Measurements from ENCODE around the gene SHQ1.
"Not testable (repeated sequence)": the region's sequence is repeated elsewhere in the genome, so short reads cannot be mapped to it uniquely, and the experiment has no call there.

The SHQ1 gene

DNA sequence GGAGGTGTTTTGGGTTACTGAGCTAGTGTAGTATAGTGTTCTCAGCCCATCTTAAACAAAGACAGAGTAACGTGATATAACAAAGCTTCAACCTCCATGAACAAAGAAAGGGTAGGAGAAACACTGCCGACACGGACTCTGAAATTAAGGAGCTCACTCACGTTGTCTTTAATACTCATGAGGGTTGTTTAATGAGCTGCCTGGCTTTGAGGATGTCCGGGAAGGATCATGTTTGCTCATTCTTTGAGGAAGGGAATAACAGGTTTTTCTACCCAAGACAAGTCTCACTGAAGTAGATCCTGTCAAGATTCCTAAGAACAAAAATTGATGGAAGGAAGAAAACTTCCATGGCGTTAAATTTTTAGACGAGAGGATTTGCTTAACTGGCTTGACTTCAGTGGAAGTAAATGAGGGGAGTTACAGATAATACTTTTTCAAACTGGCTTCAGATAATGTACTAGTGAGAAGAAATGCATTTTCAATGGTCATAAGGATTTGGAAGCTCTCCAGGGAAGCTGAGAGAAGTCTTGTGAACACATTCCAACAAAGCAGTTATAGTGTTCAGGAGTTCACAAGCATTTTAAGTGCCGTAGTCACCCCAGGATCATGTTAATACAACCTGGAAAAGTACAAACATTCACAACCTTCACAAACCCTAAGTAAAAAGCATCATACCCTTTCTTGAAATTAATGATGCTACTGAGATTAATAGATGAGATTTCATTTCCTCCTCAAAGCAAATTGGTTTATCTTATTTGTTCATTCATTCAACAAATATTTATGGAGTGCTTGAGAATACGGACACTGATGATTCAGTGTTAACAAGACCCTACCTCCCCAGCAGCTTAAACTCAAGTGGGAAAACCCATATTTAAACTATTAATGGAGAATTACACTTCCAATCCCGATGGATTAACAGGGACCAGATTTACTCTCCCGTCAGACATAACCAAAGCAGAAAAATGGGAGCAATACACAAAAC is 101.5 kb downstream of the SHQ1 start:
- DNase-seq, result no peak

DNA sequence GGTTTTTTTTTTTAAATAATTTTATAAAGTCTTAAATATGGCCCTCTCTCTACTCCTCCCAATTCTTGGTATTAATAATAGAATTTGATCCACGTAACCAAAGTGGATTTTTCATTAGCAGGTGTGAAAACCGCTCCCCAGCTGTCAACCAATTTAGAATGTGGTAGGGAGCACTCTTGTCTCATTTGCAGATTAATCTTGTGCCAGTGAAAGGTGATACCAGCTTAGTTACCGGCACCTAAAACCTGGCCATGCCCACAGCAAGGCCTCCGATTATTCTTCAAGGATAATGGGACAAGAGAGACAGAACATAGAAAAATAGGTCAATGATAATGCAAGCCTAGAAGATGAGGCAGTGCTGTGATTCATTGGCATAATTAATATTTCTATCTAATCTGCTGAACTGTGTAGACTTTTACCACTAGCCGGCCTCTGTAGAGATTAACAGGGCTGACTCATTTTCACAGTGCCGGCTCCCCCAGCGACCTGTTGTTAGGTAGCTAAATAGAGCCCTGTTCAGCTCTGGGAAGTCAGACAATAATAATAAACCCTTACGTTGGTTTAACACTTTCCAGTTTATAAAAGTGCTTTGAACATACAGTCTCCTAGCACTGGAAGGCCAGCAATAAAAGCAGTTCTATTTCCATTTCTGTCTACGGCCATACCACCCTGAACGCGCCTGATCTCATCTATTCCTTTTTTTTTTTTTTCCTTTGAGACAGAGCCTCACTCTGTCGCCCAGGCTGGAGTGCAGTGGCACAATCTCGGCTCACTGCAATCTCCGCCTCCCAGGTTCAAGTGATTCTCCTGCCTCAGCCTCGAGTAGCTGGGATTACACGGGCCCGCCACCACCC is 102.9 kb downstream of the SHQ1 start:
- DNase-seq, result no peak

DNA sequence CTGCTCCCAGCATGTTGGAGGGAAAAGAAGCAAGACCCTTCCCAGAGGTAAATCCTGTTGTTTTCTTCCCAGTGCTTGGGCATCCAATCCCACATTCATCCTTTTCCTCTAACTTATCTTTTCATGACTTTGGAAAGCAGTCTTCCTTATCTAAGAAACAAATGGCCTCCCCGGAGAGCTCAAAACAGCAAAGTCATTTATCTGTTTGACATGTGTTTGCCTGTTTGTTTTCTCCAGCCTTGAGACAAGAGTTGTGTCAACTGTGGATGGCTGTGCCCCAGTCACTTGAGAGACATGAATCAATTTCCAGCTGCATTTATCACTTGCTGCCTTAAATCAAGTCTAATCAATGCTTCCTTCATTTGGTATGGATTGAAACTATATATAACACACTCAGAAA is 103.9 kb downstream of the SHQ1 start:
- DNase-seq, result no peak

DNA sequence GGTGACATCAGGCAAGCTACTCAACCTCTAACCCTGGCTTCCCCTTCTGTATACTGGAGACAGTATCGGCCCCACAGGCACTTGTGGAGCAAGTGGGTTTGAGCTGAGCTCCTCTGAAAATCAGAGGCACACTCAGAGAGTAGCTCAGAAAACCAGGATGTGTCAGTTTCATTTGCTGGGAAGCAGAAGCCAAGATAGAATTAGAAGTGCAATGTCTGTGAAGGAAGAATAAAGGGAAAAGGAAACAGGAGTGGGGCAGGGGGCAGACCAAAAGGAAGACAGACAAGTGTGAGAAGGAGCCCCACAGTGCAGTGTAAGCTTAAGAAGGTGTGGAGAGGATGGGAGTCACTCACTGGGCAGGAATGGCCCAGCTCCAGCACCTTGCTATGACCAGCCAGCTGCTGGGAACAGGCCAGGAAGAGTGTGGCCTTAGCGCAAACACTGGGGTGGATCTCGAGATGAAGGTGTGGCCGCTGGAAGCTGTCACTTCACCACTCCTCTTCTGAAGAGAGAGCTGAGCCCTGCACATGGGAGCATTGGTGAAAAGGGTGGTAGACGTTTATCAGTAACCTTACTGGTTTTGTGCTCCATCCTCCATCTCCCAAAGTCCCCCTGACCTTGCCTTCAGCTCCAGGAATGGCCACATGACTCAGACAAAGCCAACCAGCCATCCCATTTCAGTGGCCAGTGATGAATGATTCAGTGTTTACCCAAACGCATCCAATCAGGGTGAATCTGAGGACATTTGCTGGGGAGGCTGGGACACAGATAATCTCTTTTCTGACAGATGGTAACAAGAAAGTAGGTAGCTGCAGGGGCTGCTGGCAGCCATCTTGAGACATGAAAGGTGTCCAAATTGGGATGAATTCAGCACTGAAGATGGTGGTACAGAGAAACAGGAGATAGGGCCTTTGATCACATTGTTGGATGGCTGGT is 108.4 kb downstream of the SHQ1 start:
- no peak for DNase-seq

DNA sequence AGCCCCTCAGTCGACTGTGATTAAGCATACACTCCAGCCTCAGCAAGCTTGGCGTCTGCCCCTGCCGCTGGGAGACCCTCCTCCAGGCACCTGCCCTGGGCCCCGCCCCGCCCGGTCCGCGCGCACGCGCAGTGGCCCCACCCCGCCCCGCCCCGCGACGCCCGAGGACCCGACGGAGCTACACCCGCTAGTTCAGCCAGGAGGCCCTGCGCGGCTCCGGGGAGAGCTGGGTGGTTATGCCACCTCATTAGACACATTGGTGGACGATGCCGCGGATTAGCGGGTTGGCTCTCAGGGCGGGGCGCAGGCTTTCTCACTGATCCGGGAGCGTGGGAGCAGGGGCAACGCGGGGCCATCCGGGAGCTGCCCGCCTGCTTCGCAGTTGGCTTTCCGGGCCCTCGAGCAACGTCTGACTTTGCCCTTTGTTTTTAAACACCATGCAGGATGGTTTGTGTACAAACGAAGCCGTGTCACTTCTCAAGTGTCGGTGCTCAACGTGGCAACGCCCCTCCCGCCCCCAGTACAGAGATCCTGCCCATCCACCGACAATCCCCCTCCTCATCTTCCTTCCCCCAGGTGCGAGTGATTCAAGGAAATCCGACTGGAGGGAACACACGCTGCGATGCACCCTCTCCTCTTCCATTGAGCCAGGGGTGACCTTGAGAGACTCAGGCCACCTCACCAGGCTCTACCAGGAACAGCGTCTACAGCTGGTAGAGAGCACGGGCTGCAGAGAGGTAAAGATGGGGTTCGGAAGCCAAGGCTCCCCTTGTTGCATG is 109.3 kb downstream of the SHQ1 start:
- peak; percentile 89 for DNase-seq

DNA sequence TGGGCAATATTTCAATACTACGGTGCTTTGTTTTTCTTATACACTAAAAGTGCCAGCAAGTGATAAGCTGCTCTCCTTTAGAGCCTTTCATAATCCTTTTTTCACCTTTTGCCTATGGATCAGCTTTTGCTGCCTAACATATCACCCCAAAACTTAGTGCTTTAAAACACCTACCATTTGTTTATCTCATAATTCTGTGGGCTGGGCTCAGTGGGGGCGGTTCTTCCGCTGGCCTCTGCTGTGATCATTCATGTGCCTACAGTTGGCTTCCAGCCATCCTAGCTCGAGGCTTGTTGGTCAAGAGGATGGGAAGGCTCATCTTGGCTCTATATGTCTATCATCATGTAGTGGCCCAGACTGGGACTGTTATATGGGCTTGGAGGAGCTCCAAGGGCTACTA is 113.2 kb downstream of the SHQ1 start:
- not testable (repeated sequence) for DNase-seq

DNA sequence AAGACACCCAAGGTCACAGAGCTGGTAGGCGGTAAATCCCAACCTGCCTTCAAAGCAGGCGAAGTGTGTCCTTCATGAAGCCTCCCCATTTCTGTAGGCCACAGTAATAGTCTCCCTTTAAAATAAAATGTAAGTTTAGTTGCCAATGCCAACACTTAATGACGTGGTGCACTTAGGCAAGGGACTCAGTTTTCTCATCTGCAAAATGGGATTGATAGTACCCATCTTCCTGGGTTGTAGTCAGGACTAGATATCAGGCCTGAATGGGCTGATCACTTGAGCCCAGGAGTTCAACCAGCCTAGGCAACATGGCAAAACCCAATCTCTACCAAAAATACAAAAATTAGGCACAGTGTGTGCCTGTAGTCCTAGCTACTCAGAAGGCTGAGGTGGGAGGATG is 114.6 kb downstream of the SHQ1 start:
- no peak for DNase-seq

DNA sequence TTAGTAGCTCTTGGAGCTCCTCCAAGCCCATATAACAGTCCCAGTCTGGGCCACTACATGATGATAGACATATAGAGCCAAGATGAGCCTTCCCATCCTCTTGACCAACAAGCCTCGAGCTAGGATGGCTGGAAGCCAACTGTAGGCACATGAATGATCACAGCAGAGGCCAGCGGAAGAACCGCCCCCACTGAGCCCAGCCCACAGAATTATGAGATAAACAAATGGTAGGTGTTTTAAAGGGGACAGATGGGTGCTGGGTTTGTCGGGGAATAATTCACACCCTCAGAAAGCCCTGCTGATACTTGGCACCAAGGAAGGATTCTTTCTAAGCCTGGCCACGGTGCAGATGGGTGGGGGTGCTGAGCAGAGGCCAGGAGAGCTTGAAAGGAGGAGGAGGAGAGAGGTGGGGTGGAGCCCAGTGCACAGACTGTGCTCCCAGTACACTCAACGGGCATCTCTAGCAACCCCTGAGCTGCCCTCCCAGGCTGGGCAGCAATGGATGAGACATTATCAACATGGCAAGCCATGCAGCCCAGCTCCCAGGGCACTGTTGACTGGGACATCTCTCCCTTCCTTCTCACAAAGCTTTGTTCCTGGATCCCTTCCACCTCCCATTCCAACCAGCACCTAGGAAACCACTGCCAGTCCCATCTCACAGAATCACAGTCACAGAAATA is 115.4 kb downstream of the SHQ1 start:
- not testable (repeated sequence) for DNase-seq

DNA sequence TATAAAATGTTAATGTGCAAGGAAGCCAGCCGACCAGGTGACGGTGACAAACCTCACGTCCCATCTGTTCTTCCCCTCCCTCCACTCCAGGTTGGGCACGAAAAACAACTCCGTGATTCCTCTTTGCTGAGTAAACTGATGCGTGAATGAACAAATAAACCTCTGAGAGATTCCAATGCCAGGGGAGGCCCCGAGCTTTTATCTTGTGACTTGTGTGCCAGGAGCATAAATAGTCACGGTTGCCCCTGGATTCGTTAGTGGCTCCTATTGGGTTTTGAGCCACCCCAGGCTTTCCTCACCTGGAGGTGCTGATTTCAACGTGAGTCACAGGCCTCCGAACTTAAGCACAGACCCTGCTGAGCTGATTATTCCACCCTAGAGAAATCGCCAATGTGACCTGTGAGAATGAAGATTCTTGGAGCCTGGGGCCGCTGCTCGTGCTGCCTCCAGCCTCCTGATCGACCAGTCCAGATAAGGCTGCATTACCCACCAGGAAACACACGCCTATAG is 119.2 kb downstream of the SHQ1 start:
- peak; percentile 32 for DNase-seq

DNA sequence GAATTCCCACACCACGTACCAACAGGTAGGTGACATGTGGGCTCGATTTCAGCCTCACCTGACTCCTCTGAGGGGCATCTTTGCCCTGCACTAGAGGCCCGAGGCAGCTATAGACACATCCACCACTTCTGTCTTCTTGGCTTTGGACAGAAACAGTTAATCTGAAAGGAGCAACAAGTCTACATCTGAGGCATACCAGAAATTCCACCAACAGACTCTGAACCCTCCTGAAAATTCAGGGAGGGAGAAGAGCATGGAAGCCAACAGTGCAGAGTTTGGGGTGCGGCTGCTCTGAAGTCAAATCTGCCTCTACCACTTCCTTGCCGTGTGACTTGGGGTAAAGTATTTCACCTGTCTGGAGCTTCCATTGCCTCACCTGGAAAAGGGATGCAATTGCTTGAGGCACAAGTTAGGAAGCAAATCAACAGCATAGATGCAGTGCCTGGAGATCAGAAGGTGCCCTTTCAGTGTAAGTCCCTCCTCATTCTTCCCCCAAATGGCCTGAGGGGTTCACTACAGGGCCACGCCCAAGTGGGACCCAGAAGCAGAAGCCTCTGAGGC is 119.8 kb downstream of the SHQ1 start:
- no peak for DNase-seq

DNA sequence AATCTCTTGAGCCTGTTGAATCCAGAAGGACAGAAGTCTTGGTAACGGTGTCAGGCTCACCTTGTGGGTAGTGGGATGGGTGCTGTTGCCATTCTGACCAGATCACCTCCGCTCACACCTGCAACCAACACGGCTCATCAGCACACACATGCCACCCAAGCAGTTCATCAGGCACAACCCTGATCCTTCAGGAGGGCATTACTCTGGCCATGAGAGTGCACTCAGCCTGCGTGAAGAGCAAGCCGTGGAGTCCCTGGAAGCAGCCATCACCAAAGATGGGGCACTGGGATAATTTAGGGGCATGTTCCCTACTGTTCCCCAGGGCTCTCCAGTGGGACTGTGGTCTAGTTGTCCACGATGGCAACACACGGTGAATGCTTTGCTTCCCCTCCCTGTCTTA is 120.5 kb downstream of the SHQ1 start:
- no peak for DNase-seq

DNA sequence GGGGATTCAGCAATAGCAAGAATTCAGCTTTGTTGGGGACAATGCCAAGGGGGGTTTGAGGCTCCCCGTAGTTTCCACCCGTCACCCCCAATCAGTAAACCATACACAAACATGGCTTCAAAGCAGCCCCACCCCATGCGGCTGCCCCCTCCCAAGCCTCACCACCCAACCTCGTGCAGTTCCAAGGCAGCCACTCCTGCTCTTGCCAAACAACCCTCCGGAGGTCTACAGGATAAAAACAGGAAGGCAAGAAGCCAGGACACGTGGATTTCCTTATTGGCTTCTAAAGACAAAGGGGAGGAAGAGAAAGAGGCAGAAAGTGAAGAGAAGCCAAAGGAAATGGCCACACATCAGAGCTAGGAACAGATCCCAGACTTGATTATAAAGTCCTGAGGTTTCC is 121.1 kb downstream of the SHQ1 start:
- peak; percentile 30 for DNase-seq

DNA sequence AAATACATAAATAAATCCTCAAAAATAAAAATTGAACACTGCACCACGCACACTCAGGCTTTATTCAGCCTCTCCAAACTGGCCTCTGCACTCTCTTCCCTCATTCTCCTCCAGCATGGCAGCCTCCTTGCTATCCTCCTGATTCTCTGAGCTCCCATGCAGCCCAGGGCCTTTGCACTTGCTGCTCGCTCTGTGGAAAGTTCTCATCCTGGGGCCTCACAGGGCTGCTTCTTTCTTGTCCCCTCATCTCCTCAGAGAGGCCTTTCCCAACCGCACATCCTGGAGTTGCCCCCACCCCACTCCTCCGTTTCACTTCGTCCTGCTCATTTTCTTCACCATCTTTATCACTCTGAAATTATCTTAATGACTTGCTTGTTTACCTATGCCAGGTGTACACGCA is 123.0 kb downstream of the SHQ1 start:
- no peak for DNase-seq

DNA sequence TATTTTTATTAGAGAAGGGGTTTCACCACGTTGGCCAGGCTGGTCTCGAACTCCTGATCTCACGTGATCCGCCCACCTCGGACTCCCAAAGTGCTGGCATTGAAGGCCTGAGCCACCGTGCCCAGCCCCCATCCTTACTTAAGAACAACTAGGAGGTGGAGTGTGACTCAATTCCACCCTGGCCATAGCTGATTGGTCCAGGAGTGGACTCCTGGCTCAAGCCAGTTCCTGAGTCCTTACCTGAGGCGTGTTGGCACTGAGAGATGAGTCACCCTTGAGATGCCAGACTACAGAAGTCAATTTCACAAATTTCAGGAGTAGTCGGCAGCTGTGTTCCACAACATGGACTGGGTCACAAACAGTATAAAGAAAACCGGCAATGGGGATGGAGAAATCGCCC is 124.2 kb downstream of the SHQ1 start:
- no peak for DNase-seq

DNA sequence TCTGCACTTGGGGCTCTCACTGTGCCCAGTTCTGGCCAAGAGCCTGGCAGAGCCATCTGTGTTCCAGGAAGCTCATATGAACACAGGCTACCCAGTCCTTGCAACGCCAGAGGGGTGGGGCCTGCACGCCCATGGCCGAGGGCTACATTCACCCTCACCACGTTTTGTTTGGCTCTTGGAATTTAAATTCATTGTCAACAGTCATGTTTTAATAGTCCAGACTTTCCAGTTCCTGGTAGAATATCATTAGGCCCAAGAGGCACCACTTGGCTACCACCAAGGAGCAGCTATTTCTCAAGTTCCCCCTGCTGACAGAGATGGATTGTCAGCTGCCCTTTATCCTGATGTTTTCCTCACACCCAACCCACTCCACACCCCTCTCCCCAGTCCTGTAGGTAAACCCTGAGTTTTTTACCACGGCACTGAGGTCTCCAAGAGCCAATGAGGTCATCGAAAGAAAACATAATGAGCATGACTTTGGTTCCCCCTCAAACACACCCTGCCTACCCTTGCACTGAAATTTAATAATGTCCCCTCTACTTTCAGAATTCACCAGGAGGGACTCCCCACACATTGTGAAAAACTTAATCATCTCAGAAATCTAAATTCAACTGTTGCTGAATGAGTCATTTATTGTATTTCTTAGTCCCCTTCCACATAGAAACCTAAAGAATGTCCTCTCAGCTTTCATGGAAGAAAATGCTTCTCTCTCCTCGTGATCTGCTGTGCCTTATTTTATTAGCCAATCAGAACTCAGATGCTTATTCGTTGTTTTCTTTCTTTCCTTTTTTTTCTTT is 125.1 kb downstream of the SHQ1 start:
- no peak for DNase-seq

DNA sequence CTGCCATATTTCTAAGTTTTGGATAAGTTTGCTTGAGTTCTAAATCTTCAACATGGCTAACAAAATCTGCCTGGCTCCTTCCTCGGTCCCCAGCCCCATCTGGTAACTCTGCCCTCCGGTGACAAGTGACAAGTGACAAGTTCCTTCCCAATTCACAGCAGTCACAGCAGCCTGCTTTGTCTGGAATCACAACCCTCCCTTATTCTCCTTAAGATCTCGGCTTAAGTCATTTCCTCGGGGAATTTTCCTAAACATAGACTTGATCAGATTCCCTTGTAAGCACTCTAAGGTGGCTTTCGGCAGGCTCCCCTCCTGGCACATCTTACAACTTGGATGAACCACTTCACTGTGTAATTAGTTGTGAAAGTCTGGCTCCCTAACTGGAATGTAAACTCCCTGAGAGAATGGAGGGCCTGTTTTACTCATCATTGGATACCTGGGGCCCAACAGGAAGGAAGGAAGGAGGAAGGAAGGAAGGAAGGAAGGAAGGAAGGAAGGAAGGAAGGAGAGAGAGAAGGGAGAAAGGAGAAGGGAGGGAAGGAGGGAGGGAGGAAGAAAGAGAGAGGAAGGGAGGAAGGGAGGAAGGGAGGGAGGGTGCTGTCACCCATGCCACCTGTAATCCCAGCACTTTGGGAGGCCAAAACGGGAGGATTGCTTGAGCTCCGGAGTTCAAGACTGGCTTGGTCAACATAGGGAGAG is 126.4 kb downstream of the SHQ1 start:
- peak; percentile 65 for DNase-seq

DNA sequence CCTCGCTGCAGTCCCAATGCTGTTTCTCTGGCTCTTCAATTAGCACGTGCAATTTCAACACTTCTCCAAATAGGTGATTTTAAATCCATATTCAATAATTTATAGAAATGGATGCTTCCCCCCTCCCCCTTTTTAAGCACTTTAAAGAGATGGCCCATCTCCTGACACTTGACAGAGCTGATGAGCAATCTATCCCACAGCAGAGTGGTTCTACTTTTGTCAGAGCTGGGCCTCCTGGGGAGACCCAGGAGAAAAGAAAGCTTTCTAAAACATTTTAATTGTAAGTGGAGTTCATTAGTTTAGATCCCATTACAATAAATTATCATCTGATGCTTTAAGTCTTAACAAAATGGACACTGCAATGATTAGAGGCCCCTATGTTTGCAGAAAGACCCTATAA is 127.7 kb downstream of the SHQ1 start:
- DNase-seq, result no peak

DNA sequence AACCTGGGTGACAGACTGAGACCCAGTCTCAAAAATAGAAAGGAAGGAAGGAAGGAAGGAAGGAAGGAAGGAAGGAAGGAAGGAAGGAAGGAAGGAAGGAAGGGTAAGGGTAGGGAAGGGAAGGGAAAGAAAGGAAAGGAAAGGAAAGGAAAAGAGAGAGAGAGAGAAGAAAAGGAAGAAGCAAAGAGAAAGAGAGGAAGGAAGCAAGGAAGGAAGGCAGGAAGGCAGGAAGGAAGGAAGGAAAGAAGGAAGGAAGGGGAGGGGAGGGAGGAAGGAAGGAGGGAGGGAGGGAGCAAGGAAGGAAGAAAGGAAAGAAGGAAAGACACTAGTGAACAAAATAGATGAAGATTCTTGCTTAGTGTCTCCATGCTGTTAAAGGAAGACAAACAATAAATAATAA is 129.1 kb downstream of the SHQ1 start:
- DNase-seq, result no peak

DNA sequence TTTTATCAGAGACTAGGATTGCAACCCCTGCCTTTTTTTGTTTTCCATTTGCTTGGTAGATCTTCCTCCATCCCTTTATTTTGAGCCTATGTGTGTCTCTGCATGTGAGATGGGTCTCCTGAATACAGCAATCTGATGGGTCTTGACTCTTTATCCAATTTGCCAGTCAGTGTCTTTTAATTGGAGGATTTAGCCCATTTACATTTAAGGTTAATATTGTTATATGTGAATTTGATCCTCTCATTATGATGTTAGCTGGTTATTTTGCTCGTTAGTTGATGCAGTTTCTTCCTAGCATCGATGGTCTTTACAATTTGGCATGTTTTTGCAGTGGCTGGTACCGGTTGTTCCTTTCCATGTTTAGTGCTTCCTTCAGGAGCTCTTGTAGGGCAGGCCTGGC is 134.1 kb downstream of the SHQ1 start:
- DNase-seq, result not testable (repeated sequence)

All from eye (tissue), 1 donor.